ENCODE measurements around the gene PCARE.

PCARE gene

DNA sequence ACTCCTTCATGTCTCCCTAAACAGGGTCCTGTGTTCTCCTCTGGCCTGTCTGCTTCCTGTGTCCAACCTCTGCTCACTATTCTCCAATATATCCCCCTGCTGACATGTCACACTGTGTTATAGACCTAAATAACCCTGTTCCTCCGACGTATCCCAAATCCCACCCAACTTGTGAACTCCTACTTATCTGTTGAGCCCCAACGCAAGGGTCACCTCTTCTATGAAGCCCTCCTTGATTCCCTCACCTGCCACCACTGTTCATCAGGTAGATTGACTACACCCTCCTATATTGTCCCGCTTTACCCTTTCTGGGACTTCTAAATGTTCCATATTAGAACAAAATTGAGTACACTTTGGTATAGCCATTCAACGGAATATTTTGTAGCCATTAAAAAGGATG, 42.1 kb downstream of the PCARE start:
- no peak for DNase-seq

DNA sequence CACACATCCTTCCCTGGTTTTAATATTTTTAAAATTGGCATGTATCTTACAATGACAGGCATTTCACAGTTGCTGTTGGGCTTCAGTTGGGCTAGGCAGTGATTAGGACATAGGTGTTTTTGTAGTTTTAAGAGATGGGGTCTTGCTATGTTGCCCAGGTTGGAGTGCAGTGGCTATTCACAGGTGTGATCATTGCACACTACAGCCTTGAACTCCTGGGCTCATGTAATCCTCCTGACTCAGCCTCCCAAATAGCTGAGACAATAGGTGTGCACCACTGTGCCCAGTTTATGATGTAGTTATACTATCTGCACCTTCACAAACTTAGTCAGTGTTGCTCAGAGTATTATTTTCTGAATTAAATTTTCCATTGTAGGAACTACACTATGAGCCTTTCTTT, 43.3 kb downstream of the PCARE start:
- DNase-seq: no peak

DNA sequence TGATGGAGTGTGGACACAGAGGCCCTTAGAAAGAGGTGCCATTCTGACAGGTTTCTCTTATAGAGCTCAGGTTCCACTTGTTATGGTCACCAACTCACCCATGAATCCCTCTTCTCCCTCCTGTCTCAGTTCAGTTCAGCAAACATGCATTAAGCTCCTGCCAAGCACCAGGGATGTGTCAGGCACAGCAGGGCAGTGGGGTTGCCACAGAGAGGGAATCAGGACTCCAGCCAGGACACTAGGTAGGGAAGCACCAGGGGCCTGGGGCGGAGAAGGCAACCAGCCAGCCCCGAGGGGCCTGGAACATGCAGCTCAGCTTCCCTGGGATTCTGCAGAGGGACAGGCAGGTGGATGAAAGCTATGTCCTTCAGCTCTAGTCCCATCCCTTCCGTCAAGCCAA, 48.6 kb downstream of the PCARE start:
- DNase-seq: no peak

DNA sequence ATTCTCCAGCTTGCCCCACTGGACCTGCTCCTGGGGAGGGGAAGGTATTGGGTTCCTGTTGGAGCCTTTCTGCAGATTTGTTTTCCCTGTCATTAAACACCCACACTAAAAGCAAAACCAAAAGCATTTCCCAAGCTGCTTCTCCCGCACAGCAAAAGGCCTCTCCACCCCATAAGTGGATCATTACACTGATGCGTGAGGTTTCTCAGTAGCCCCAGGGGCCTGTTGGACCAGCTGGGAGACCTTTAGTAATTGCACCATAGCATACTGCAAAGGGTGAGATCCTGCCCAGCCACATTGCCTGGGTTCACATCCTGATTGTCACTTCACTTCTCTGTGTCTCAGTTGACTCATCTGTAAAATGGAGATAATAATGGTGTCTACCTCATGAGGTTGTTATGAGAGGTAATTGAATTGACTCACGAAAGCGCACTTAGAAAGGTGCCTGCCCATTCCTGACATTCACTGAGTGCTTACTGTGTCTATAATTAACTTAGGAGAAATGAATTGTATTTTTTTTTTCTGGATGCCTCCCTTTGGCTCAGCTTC, 49.4 kb downstream of the PCARE start:
- DNase-seq: no peak

DNA sequence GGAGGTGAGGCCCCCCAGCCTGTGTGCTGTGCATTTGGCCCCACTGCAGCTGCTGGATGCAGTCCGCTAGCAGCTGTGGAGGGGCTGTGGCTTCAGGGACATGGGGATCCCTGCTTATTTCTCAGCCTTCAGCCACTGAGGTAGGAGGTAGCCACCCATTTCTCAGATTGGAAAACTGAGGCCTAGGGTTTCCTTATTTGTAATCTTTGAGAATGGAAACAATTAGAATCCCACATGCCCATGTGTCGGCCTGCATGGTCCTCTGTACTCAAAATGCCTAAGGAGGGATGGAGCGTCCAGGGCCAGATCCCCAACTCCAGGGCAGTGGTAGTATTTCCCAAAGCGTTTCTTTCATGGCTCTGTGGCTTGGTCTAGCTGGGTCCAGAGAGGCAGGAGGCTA, 51.1 kb downstream of the PCARE start:
- DNase-seq: no peak

DNA sequence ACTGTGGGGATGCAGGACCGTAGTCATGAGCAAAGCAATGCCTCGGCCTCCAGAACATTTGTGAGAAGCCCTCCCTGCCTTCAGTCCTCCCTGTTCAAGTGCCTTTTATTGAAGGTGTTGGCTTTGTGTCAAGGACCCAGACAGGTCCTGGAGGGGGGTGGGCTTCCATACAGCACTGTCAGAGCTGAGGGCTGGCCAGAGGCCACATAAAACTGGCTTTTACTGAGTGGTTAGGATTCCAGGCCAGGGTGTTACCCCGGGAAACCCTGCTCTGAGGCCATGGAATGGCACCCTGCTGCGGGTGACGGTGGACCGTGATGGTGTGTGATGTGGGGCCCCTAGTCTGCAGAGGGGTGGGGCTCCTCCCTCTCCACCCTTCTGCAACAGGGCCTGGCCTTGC, 51.6 kb downstream of the PCARE start:
- no peak for DNase-seq

DNA sequence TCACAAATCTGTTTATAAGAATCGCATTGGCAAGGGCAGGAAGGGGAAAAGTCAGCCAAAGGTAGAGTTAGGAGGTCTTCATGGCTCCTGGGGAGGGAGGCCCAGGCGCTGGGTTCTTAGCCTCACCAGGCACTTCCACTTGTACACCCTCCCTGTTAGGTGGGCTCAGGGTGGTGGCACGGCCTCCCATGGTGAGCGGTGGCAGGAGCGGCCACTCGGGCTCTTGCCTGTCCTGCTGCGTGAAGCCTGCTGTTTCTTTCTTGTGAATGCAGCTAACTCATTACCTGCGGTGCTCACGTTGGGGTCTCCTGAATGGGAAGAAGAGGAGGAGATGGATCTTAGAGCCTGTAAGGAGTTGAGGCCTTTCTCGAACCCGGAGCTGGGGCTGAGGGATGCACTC, 52.4 kb downstream of the PCARE start:
- DNase-seq: no peak

DNA sequence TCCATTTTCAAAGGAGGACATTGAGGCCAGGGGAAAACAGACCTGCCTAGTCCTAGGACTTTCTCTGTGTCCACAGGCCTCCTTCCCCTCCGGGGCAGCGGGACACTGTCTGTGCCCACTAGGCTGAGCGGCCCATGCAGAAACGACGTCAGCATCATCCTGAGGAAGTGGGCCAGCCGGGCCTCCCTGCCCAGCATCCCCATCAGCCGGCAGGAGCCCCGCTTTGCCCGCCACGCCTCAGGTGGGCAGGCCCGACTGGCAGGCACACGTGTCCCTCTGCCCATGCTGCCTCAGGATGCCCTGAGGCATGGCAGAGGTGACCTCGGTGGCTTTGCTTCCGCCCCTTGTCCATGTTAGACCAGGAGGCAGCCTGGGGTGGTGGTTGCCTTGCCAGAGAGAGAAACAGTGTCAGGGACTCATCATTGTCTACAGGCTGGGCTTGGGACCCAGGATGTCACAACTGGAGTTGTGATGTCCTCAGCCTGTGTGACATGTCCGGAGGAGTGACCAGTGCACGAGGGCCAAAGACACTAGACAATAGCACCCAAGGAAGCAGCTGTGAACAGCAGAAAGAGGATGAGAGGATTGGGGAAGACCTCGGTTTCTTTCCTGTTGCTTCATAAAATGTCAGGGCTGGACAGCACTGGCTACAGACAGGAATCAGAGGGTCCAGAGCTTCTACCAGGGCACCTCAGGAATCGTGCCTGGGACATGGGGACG, 56.4 kb downstream of the PCARE start:
- DNase-seq: no peak

DNA sequence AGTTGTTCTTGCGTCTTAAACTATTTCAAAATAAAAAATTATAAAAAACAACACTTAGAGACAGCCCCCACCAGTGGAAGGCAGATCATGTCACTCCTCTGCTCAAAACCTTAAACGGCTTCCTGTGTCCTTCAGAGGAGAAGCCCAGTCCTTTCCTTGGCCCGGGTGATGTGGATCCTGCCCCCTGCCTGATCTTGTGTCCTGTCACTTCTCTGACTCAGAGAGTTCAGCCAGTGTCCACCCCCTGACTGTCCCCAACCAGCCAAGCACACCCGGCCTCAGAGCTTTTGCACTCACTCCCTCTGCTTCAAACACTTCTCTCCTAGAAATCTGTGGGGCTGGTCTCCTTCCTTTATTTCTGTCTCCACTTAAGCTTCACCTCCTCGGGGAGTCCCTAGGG, 57.8 kb downstream of the PCARE start:
- no peak for DNase-seq

DNA sequence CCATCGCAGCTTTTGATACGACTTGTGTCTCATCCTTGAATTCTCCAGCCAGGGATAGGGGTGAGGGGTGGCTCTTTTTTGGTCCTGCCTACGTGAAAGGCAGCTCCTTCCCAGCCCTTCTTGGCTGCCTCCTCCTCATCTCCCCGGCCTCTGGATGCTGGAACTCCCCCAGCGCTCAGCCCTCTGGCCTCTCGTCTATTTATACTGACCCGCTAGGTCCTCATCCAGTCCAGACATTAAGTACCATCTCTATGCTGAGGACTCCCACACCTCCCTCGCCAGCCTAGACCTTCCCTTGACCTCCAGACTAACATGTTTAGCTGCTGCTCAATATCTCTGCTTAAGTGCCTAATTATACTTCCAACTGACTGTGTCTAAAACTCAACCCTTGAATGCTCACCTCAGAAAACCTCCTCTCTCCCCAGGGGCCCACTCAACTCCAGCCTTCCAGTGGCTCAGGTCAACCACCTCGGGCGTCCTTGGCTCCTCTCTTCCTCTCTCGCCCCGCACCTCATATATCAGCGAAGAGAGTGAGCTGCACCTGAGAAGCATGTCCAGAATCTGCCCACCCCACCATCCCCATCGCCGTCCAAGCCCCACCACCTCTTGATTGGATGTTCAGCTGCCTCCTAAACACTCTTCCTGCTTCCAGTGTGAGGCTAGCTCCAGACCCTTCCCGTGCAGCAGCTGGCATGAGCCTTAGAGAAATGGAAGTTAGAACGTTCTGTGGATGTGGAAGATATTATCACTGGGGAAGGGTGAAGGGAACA, 58.4 kb downstream of the PCARE start:
- no peak for DNase-seq

DNA sequence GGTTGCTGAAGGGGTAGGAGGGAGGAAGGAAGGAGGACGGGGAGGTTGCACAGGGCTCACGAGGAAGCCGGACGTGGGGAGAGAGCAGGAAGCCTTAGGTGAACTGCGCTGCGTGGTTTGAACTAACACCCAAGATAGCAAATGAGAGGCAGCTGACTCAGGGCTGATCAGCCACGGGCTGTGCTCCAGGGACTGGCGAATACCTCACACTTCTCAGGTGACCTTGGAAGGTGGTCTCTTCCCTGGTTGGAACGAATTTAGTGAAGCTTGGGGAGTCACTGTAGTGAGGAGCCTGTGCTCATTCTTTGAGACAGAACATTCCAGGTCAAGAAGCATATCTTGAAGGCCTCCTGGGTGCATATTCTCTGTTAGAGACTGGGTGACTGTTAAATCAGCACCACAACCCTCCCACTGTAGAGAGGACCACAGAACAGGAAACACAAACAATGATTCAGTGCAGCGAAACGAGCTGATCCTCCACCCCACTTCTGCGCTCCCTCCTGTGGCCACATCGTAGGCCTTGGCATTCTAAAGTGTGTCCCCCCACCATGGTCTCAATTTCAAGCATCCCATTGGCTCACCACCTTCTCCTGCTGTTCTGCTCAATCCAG, 59.4 kb downstream of the PCARE start:
- DNase-seq: peak; percentile 79

DNA sequence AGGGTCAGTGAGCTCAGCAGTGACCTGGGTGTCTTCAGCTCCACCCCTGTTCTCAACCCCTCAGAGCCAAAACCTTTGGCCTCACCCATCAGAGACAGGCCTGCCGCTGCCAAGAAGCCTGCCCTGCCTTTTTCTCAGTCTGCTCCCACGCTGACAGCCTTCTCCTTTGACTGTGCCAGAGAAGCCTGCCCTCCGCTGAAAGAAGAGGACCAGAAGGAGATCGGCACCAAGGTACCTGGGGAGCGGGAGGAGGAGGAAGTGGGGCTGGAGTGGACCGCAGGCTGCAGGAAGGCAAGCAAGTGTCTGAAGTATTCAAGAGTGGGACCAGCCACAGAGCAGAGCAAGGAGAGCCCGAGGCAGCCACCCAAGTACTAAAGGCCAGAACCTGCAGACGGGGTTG, 60.0 kb downstream of the PCARE start:
- no peak for DNase-seq

DNA sequence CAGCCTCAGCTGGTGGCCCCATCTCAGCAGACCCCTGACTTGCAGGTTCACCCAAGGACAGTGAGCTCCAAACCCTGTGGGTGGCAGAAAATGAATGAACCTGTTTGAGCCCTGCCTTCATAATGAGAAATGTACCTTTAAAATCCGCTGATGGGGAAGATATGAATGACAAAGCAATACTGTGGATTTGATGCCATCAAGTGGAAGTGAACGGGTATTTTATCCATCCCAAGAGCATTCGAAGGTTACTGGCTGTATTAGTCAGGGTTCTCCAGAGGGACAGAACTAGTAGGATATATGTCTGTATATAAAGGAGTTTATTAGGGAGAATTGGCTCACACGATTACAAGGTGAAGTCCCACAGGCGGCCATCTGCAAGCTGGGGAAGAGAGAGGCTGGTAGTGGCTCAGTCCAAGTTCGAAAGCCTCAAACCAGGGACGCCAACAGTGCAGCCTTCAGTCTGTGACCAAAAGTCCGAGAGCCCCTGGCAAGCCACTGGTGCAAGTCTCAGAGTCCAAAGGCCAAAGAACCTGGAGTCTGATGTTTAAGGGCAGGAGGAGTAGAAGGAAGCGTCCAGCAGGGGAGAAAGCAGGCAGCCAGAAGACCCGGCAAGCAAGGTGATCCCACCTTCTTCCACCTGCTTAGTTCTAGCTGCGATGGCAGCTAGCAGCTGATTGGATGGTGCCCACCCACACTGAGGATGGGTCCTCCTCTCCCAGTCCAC, 61.1 kb downstream of the PCARE start:
- no peak for DNase-seq

DNA sequence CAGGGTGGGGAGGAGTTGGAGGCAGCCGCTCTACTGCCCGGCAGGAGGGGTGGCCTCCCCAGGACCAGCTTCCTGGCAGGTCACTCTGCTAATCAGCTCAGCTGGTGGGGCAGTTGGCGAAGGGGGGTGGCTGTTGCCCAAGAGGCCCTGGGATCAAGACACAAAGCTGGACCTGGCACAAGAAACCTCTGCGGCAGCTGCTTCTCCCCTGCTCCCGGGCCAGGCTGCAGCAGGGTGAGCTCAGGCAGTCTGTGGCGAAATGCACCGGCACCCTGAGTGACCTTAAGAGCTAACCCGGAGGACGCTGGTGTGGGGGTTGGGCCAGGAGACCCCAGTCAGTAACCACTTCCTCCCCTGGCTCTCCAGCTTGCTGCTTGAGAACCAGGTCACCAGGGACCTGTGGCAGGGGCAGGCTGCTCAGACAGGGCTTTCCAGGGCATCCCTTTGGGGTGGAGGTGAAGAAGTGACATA, 62.1 kb downstream of the PCARE start:
- DNase-seq: no peak

All from kidney glomerular epithelial cell (primary cell).